ENCODE results near the gene CD151.

CD151 gene

GRCh38 chr11:866481-866880 lies 33.7 kb downstream of the CD151 start:
- DNase-seq (ENCODE audit: low read depth, low spot score), result no peak
- H3K27ac ChIP-seq, result no peak overlapping the region

GRCh38 chr11:867856-868358 lies 35.2 kb downstream of the CD151 start:
- no peak for DNase-seq (ENCODE audit: low read depth, low spot score)
- no peak overlapping the region for H3K27ac ChIP-seq

GRCh38 chr11:868394-868793 lies 35.6 kb downstream of the CD151 start:
- no peak for DNase-seq (ENCODE audit: low read depth, low spot score)
- no peak overlapping the region for H3K27ac ChIP-seq

GRCh38 chr11:868802-869201 lies 36.0 kb downstream of the CD151 start:
- DNase-seq (ENCODE audit: low read depth, low spot score), result no peak
- no peak overlapping the region for H3K27ac ChIP-seq

GRCh38 chr11:869399-870126 lies 36.8 kb downstream of the CD151 start:
- no peak for DNase-seq (ENCODE audit: low read depth, low spot score)

GRCh38 chr11:870127-870413 lies 37.3 kb downstream of the CD151 start:
- DNase-seq (ENCODE audit: low read depth, low spot score), result no peak
- no peak overlapping the region for H3K27ac ChIP-seq

More at GRCh38 chr11:869399-870126, 36.8 kb downstream of the CD151 start:
- no peak overlapping the region for H3K27ac ChIP-seq

- no peak overlapping the region for H3K27ac ChIP-seq
- no peak for DNase-seq (ENCODE audit: low read depth, low spot score)
These were observed 37.7 kb downstream of the CD151 start for GRCh38 chr11:870418-870817.

GRCh38 chr11:871472-871871 lies 38.7 kb downstream of the CD151 start:
- no peak for DNase-seq (ENCODE audit: low read depth, low spot score)
- no peak overlapping the region for H3K27ac ChIP-seq

GRCh38 chr11:872799-873198 lies 40.0 kb downstream of the CD151 start:
- no peak overlapping the region for H3K27ac ChIP-seq

GRCh38 chr11:873706-874105 lies 41.0 kb downstream of the CD151 start:
- H3K27ac ChIP-seq, result no peak overlapping the region
- no peak for DNase-seq (ENCODE audit: low read depth, low spot score)

More at GRCh38 chr11:872799-873198, 40.0 kb downstream of the CD151 start:
- no peak for DNase-seq (ENCODE audit: low read depth, low spot score)

GRCh38 chr11:875203-875602 lies 42.5 kb downstream of the CD151 start:
- DNase-seq (ENCODE audit: low read depth, low spot score), result no peak
- no peak overlapping the region for H3K27ac ChIP-seq

GRCh38 chr11:875769-876301 lies 43.1 kb downstream of the CD151 start:
- no peak overlapping the region for H3K27ac ChIP-seq
- DNase-seq (ENCODE audit: low read depth, low spot score), result no peak

- no peak overlapping the region for H3K27ac ChIP-seq
These were observed 43.8 kb downstream of the CD151 start for GRCh38 chr11:876545-876944.

GRCh38 chr11:877565-877964 lies 44.8 kb downstream of the CD151 start:
- DNase-seq (ENCODE audit: low read depth, low spot score), result no peak
- H3K27ac ChIP-seq, result no peak overlapping the region

More at GRCh38 chr11:876545-876944, 43.8 kb downstream of the CD151 start:
- DNase-seq (ENCODE audit: low read depth, low spot score), result no peak

- DNase-seq (ENCODE audit: low read depth, low spot score), result no peak
These were observed 47.7 kb downstream of the CD151 start for GRCh38 chr11:880447-880846.

GRCh38 chr11:882596-882995 lies 49.8 kb downstream of the CD151 start:
- no peak for DNase-seq (ENCODE audit: low read depth, low spot score)
- H3K27ac ChIP-seq, result no peak overlapping the region

More at GRCh38 chr11:880447-880846, 47.7 kb downstream of the CD151 start:
- no peak overlapping the region for H3K27ac ChIP-seq

- no peak for DNase-seq (ENCODE audit: low read depth, low spot score)
- H3K27ac ChIP-seq, result no peak overlapping the region
These were observed 50.8 kb downstream of the CD151 start for GRCh38 chr11:883527-883926.

GRCh38 chr11:884578-885070 lies 51.9 kb downstream of the CD151 start:
- DNase-seq (ENCODE audit: low read depth, low spot score), result no peak
- no peak overlapping the region for H3K27ac ChIP-seq

GRCh38 chr11:886568-886967 lies 53.8 kb downstream of the CD151 start:
- no peak overlapping the region for H3K27ac ChIP-seq
- DNase-seq (ENCODE audit: low read depth, low spot score), result no peak

GRCh38 chr11:887589-887988 lies 54.8 kb downstream of the CD151 start:
- DNase-seq (ENCODE audit: low read depth, low spot score), result no peak
- H3K27ac ChIP-seq, result no peak overlapping the region

Data from epithelial cell of prostate (primary cell).